ENCODE data around the gene VARS1.

VARS1 gene

GRCh38 chr6:31836474-31837368, 41.2 kb upstream of the VARS1 start:
- peak overlapping the region; percentile 81; the same call in 1 of the 2 replicates for H3K27ac ChIP-seq (ENCODE audit: low read length)
- TF ChIP-seq EZH2 (optimal IDR thresholded peaks at IDR 0.05; ENCODE audit: low read depth, low read length) = no peak
- no peak for TF ChIP-seq EZH2phosphoT487 (IDR thresholded peaks at IDR 0.05; ENCODE audit: low read length)
- TF ChIP-seq CTCF (IDR thresholded peaks at IDR 0.05; ENCODE audit: low read length) = peak; percentile 20; the same call in 1 of the 2 replicates
- peak overlapping the region; percentile 97 for H3K9ac ChIP-seq (ENCODE audit: low read length)
- H3K9me3 ChIP-seq (replicated peaks; ENCODE audit: insufficient read depth, low read length) = no peaks in the 10 kb centered on the region
- no peaks in the 10 kb centered on the region for H3K27me3 ChIP-seq (replicated peaks; ENCODE audit: insufficient read depth, low read length)
- H4K20me1 ChIP-seq (ENCODE audit: insufficient read depth, low read length) = peaks cover 27% of the 10 kb centered on the region
- H3K4me3 ChIP-seq (ENCODE audit: low read length) = peak overlapping the region; percentile 98
- H3F3A ChIP-seq (ENCODE audit: insufficient read depth, low read length) = peaks cover 93% of the 10 kb centered on the region
- peak overlapping the region; percentile 99 for H3K4me2 ChIP-seq (ENCODE audit: low read depth, low read length)
- peak; percentile 29 for DNase-seq
- H3K4me1 ChIP-seq (ENCODE audit: low read length) = peaks cover 20% of the 10 kb centered on the region
- peaks cover 45% of the 10 kb centered on the region for H3K79me2 ChIP-seq (ENCODE audit: low read length)
- H3K9me2 ChIP-seq (replicated peaks; ENCODE audit: insufficient read depth, low read length) = no peaks in the 10 kb centered on the region
- H2AFZ ChIP-seq (ENCODE audit: low read length) = no peak overlapping the region
- H3K36me3 ChIP-seq (replicated peaks; ENCODE audit: insufficient read depth, low read length) = peaks cover 27% of the 10 kb centered on the region; the same call in 1 of the 2 replicates

- Histone ChIP-seq H3K4me3 (ENCODE audit: low read length) (peak overlapping the region; percentile 98), H3K9me3 (replicated peaks; ENCODE audit: insufficient read depth, low read length) (no peaks in the 10 kb centered on the region), H3K9me2 (replicated peaks; ENCODE audit: insufficient read depth, low read length) (no peaks in the 10 kb centered on the region), H4K20me1 (ENCODE audit: insufficient read depth, low read length) (peaks cover 27% of the 10 kb centered on the region), H3K9ac (ENCODE audit: low read length) (peak overlapping the region; percentile 97), H3F3A (ENCODE audit: insufficient read depth, low read length) (peaks cover 93% of the 10 kb centered on the region), H3K36me3 (replicated peaks; ENCODE audit: insufficient read depth, low read length) (peaks cover 27% of the 10 kb centered on the region; the same call in 1 of the 2 replicates), H3K27ac (ENCODE audit: low read length) (peak overlapping the region; percentile 81; the same call in 1 of the 2 replicates), H3K79me2 (ENCODE audit: low read length) (peaks cover 52% of the 10 kb centered on the region), H2AFZ (ENCODE audit: low read length) (no peak overlapping the region), H3K4me2 (ENCODE audit: low read depth, low read length) (peak overlapping the region; percentile 99), H3K27me3 (replicated peaks; ENCODE audit: insufficient read depth, low read length) (no peaks in the 10 kb centered on the region), H3K4me1 (ENCODE audit: low read length) (peaks cover 22% of the 10 kb centered on the region)
- DNase-seq = no peak
- TF ChIP-seq CTCF (IDR thresholded peaks at IDR 0.05; ENCODE audit: low read length) (no peak), EZH2phosphoT487 (IDR thresholded peaks at IDR 0.05; ENCODE audit: low read length) (no peak), EZH2 (optimal IDR thresholded peaks at IDR 0.05; ENCODE audit: low read depth, low read length) (no peak)
Observed at GRCh38 chr6:31836047-31836473, 40.5 kb upstream of the VARS1 start.

- TF ChIP-seq CTCF (IDR thresholded peaks at IDR 0.05; ENCODE audit: low read length) (no peak), EZH2 (optimal IDR thresholded peaks at IDR 0.05; ENCODE audit: low read depth, low read length) (no peak), EZH2phosphoT487 (IDR thresholded peaks at IDR 0.05; ENCODE audit: low read length) (no peak)
- peaks cover 24% of the 10 kb centered on the region for H3K4me1 ChIP-seq (ENCODE audit: low read length)
- peaks cover 66% of the 10 kb centered on the region for H3K79me2 ChIP-seq (ENCODE audit: low read length)
- no peaks in the 10 kb centered on the region for H3K9me3 ChIP-seq (replicated peaks; ENCODE audit: insufficient read depth, low read length)
- H3K27me3 ChIP-seq (replicated peaks; ENCODE audit: insufficient read depth, low read length) = no peaks in the 10 kb centered on the region
- H3K36me3 ChIP-seq (replicated peaks; ENCODE audit: insufficient read depth, low read length) = peaks cover 26% of the 10 kb centered on the region; the same call in 1 of the 2 replicates
- H3K9me2 ChIP-seq (replicated peaks; ENCODE audit: insufficient read depth, low read length) = no peaks in the 10 kb centered on the region
- H3K9ac ChIP-seq (ENCODE audit: low read length) = peak overlapping the region; percentile 97
- peak; percentile 90 for DNase-seq
- H4K20me1 ChIP-seq (ENCODE audit: insufficient read depth, low read length) = peaks cover 27% of the 10 kb centered on the region
- peaks cover 92% of the 10 kb centered on the region for H3F3A ChIP-seq (ENCODE audit: insufficient read depth, low read length)
- peak overlapping the region; percentile 98 for H3K4me3 ChIP-seq (ENCODE audit: low read length)
- H2AFZ ChIP-seq (ENCODE audit: low read length) = peak overlapping the region; percentile 51; the same call in 1 of the 2 replicates
- H3K27ac ChIP-seq (ENCODE audit: low read length) = peak overlapping the region; percentile 81
- H3K4me2 ChIP-seq (ENCODE audit: low read depth, low read length) = peak overlapping the region; percentile 99
Observed at GRCh38 chr6:31834367-31835250, 39.1 kb upstream of the VARS1 start.

Measured in MM.1S (cell line).